Esophagus squamous epithelium (tissue), 5 donors: ENCODE measurements around the gene EYS. TPM values are rescaled to one million over a fixed set of nuclear protein-coding genes. Genes with fewer than 3 reads are reported as not detected.

ENCODE experiments used
- DNase-seq: peaks from one replicate; lab custom pipeline; 2025; lab: John Stamatoyannopoulos, UW
- H3K27ac ChIP-seq, 4 donors: fragments of 200-600 bp; sonication (generic); one replicate each; pipeline ENCODE4 v1.5.1; 2016 to 2019; ENCODE audit warnings: mild to moderate bottlenecking in 1 of 4
- H3K27me3 ChIP-seq, 4 donors: fragments of 200-600 bp; sonication (generic); 1 replicate in 3 of 4; 2 replicates in 1 of 4; pipeline versions ENCODE4 v1.5.1 to v1.6.0; 2017 to 2021; ENCODE audit warnings: antibody characterized with exemption in 1 of 4
- H3K36me3 ChIP-seq, 3 donors: fragments of 200-600 bp; sonication (generic); one replicate each; pipeline ENCODE4 v1.5.1; 2016 to 2019
- H3K4me1 ChIP-seq, 3 donors: fragments of 200-600 bp; sonication (generic); one replicate each; pipeline ENCODE4 v1.5.1; 2017 to 2019
- H3K4me3 ChIP-seq, 4 donors: fragments of 200-600 bp; sonication (generic); 1 replicate in 3 of 4; 2 replicates in 1 of 4; pipeline ENCODE4 v1.5.1; 2016 to 2019; ENCODE audit warnings: mild to moderate bottlenecking in 2 of 4, moderate library complexity in 1 of 4
- H3K9me3 ChIP-seq, 3 donors: fragments of 200-600 bp; sonication (generic); one replicate each; pipeline ENCODE4 v1.5.1; 2016 to 2019
- POLR2A ChIP-seq, 4 donors: fragments of 450-650 bp; IDR thresholded peaks; one replicate each; pipeline ENCODE4 v1.6.1; 2017; ENCODE audit warnings: antibody characterized with exemption in 4 of 4, mild to moderate bottlenecking in 4 of 4, moderate library complexity in 3 of 4
- WGBS, 2 donors: methylation state at CpG; one replicate each; pipeline ENCODE4 v1.1.5; 2018; 5-methylcytosine and 5-hydroxymethylcytosine counted together
- intact Hi-C: fragments of 100-400 bp; cut with DNase I; formaldehyde crosslinking; loops from one replicate; pipeline ENCODE4 v1.15.0; 2022
- total RNA-seq, 4 donors: library from RNA; depleted of rRNA; stranded (reverse); fragments of >200 nt; gene quantifications; one replicate each; pipeline ENCODE4 v1.1.0, GENCODE V29; 2016
- TF ChIP-seq, protein P1 (sequence below), 6 experiments: fragments of 450-650 bp in 4 of 6; fragments of 200-600 bp in 2 of 6; sonication (generic) in 2 of 6; IDR thresholded peaks; one replicate each; pipeline ENCODE4 v1.5.1; 2016 to 2019; ENCODE audit warnings: antibody characterized with exemption in 6 of 6, mild to moderate bottlenecking in 4 of 6, moderate library complexity in 4 of 6
- donor health status: DM: yes; HTN: yes; CAD: no.

EYS gene
- total RNA-seq, 4 donors from 2014 or later, result 0.87 TPM; not detected in 3

DNA sequence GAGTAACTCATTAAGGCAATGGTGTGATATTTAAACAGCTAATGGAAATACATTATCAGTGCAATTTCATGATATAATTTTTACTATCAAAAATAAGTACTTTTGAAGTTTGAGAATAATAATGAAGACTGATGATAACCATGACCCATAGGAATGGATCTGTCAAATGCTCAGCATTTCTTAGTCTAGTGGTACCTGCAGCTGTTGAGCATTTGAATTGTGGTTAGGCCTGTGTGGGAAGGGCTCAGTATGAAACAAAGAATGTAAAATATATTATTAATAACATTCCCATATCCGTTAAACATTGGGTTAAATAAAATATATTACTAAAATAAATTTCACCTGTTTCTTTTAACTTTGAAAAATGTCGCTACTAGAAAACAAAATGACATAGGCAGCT lies 1898.5 kb downstream of the EYS start:
- H3K9me3 ChIP-seq, result no peaks in the 10 kb centered on the region
- intact Hi-C loops, result no loop called here
- WGBS, 2 donors, result 46 to 70% methylated on average over 2 of the region's 2 CpGs
- H3K27ac ChIP-seq, result no peak overlapping the region
- H3K4me3 ChIP-seq, result no peak overlapping the region
- H3K36me3 ChIP-seq, result no peaks in the 10 kb centered on the region
- TF ChIP-seq POLR2A (IDR thresholded peaks at IDR 0.05), result no peak
- TF ChIP-seq, protein P1, sequence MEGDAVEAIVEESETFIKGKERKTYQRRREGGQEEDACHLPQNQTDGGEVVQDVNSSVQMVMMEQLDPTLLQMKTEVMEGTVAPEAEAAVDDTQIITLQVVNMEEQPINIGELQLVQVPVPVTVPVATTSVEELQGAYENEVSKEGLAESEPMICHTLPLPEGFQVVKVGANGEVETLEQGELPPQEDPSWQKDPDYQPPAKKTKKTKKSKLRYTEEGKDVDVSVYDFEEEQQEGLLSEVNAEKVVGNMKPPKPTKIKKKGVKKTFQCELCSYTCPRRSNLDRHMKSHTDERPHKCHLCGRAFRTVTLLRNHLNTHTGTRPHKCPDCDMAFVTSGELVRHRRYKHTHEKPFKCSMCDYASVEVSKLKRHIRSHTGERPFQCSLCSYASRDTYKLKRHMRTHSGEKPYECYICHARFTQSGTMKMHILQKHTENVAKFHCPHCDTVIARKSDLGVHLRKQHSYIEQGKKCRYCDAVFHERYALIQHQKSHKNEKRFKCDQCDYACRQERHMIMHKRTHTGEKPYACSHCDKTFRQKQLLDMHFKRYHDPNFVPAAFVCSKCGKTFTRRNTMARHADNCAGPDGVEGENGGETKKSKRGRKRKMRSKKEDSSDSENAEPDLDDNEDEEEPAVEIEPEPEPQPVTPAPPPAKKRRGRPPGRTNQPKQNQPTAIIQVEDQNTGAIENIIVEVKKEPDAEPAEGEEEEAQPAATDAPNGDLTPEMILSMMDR (IDR thresholded peaks at IDR 0.05), result no peak
- H3K27me3 ChIP-seq, result no peaks in the 10 kb centered on the region
- peaks cover 7 to 33% (median 14%) of the 10 kb centered on the region in 3 donors for H3K4me1 ChIP-seq
- DNase-seq, result no peak

DNA sequence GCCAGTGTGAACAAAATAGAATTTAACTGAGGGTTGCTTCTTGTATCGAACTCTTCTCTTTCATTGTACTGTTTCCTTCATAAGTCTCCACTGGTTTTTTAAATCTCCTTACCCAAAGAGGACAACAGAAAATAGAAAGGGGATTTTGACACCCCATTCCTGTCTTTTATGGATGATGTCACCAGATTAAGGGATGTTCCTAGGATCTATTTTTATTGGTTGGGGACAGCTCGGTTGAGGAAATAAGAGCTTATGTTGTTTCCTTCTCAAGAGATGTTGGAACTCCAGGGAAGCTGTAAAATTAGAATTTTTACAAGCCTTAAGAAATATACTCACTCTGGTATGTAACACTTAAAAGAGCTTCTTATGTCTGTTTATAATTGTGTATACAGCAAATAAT lies 1900.0 kb downstream of the EYS start:
- intact Hi-C loops, result no loop called here
- Histone ChIP-seq H3K27ac (peak overlapping the region in 3 of 4 donors; percentile 40 to 80 (median 78)), H3K27me3 (no peaks in the 10 kb centered on the region), H3K4me1 (peaks cover 7 to 33% (median 14%) of the 10 kb centered on the region in 3 donors), H3K9me3 (no peaks in the 10 kb centered on the region), H3K4me3 (no peak overlapping the region), H3K36me3 (no peaks in the 10 kb centered on the region)
- no peak for TF ChIP-seq POLR2A (IDR thresholded peaks at IDR 0.05)
- TF ChIP-seq, protein P1 (IDR thresholded peaks at IDR 0.05), result no peak
- WGBS, 2 donors, result 28 to 44% methylated on average over 2 of the region's 2 CpGs
- DNase-seq, result no peak

DNA sequence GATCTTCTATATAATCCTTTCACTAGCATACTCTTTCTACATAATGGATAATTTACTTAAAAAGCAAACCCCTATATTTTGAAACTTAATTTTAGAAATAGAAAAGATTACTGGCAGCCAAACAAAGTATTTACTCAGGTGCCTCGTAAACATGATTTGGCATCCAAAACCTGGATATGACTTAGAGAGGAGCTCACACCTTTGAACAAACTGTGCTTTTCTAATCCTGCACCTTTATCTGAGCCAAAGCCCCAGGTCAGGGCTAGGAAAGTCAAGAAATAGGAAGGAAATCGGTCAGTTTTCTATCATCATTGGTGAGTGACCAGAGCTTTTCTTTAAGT lies 1900.5 kb downstream of the EYS start:
- Histone ChIP-seq H3K4me1 (peaks cover 7 to 33% (median 14%) of the 10 kb centered on the region in 3 donors), H3K9me3 (no peaks in the 10 kb centered on the region), H3K36me3 (no peaks in the 10 kb centered on the region), H3K27me3 (no peaks in the 10 kb centered on the region), H3K4me3 (no peak overlapping the region), H3K27ac (peak overlapping the region; percentile 25 to 80 (median 59))
- TF ChIP-seq, protein P1 (IDR thresholded peaks at IDR 0.05), result no peak
- TF ChIP-seq POLR2A (IDR thresholded peaks at IDR 0.05), result no peak
- DNase-seq, result no peak
- intact Hi-C loops, result no loop called here
- WGBS, 2 donors, result 26 to 33% methylated on average over 2 of the region's 2 CpGs

DNA sequence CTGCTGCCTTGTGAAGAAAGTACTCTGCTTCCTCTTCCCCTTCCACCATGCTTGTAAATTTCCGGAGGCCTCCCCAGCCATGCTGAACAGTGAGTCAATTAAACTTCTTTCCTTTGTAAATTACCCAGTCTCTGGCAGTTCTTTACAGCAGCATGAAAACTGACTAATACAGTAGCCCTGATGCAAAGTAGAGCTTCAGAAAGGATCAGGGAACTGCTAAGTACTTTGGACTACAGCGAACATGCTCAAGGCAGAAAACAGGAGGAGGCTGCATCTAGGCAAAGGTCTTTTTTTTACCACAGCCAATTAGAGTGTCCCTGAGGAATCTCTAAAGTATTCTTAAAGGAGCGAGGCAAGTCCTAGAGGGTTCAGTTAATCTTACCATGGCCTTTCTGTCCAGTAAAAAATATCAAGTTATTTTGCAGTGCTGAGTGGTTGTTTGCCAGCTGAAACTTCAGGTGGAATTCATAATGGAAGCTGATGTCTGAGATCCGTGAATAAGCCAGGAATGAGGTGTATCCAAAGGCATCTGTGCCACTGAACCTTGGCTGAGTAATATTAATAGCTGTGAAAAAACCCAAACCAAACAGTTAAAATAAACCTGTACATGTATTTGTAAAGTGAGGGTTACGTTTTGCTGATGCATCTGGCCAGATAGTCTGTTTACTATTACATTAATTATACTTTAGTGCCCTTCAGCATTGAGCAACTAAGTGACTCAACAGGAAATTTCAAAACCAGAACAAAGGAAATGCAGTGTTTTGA lies 1901.0 kb downstream of the EYS start:
- Histone ChIP-seq H3K4me1 (peaks cover 7 to 33% (median 14%) of the 10 kb centered on the region in 3 donors), H3K27me3 (no peaks in the 10 kb centered on the region), H3K4me3 (peak overlapping the region in 2 of 4 donors; percentile 5 to 10), H3K36me3 (no peaks in the 10 kb centered on the region), H3K9me3 (no peaks in the 10 kb centered on the region), H3K27ac (peak overlapping the region; percentile 40 to 80 (median 68))
- TF ChIP-seq, protein P1 (IDR thresholded peaks at IDR 0.05), result no peak
- TF ChIP-seq POLR2A (IDR thresholded peaks at IDR 0.05), result no peak
- intact Hi-C loops, result no loop called here
- no peak for DNase-seq
- 13 to 21% methylated on average over 5 of the region's 5 CpGs for WGBS, 2 donors

DNA sequence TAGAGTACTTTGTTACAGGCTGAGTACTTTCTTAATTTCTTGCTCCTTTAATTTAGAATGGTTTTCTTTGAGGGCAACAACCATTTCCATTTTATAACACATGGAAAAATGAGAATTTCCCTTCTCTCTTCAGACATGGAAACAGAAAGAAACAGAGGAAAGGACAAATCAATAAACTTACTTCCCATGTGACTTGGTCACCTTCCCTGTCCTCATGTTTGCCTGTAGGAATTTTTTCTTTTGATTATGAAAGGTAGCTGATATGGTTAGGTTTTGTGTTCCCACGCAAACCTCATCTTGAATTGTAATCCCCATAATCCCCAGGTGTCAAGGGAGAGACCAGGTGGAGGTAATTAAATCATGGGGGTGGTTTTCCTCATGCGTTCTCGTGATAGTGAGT lies 1901.7 kb downstream of the EYS start:
- DNase-seq, result no peak
- TF ChIP-seq, protein P1 (IDR thresholded peaks at IDR 0.05), result no peak
- no peak for TF ChIP-seq POLR2A (IDR thresholded peaks at IDR 0.05)
- 35 to 52% methylated on average over 3 of the region's 3 CpGs for WGBS, 2 donors
- intact Hi-C loops, result no loop called here
- Histone ChIP-seq H3K4me3 (no peak overlapping the region), H3K36me3 (no peaks in the 10 kb centered on the region), H3K4me1 (peaks cover 7 to 39% (median 14%) of the 10 kb centered on the region in 3 donors), H3K27ac (peak overlapping the region; percentile 40 to 80 (median 68)), H3K9me3 (no peaks in the 10 kb centered on the region), H3K27me3 (no peaks in the 10 kb centered on the region)
